HG03108 (cell line): ENCODE data around the gene CSK.
"Not testable (repeated sequence)": the region's sequence is repeated elsewhere in the genome, so short reads cannot be mapped to it uniquely, and the experiment has no call there.

Experiments used
- ATAC-seq: cut with Tn5 transposase; IDR thresholded peaks from one replicate; pipeline ENCODE4 v1.9.1; 2021; ENCODE audit warnings: moderate library complexity; ENCODE audit not compliant: unreplicated experiment

The CSK gene

DNA sequence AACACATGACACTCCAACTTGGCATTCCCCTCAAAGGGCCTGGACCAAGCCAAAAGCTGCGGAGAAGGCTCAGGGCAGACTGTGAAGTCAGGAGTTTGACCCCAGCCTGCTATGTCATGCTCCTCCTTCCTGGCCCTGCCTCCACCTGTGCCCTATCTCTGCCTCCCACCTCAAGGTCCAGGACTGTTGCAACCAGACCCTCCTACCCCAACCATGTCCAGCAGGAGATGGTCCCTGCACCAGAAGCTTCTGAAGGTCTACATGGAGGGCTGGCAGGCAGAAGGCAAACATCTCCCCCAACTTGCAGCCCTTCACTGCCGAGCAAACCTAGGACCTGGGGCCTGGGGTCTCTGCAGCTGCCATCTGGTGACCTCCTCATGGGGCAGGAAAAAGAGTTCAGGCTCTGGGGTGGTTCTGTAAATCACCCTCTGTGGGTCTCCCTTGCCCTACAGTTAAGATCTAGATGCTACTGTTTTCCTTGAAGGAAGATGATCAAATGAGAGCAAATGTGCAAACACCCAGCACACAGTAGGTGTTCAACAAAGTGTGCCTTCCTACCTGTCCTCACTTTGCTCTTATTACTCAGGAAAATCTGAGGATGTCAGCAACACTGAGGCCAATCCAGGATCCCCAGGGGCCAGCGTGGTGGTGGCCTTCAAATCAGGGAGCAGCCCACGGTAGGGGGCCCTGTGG lies 11.5 kb upstream of the CSK start:
- no peak for ATAC-seq

DNA sequence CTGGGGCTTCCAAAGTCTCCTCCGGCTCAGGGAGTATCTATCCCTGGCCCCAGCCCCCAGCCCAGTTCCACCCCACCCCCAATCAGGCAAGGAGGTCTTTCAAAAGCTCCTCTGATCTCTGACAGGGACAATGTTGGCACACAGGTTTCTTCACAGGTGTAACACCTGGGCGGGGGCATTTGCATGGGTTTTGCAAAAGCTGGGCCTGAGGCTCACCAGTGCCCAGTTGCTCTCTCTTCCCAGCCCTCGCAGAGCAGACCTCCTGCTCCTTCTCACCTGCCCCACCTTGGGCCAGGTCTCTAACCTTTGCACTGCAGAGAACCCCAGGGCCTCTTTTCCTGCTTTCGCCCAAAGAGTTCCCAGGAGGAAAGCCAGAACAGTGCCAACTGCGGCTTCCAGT lies 8.6 kb upstream of the CSK start:
- no peak for ATAC-seq

DNA sequence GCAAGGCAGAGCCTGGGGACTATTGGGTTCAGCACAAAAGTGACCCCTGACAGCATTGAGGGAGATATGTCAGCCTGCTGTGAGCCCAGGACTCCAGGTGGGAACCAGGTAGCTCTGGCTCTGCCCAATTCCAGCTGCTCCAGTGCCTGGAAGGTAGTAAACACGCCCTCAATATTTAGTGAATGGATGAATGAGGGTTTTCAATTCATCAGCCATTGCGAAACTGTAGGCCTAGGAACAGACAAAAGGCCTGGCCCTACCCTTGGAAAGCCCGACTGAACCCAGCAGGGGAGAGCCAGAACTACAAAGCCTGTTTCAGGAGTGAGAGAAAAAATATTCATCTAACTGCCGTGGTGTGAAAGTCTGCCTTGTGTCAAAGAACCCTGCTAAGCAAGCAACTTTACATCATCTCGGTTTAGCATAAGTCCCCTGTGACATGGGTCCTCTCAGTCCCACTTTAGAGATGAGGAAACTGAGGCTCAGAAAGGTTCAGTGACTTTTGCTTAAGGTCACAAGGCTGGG lies 8.1 kb upstream of the CSK start:
- ATAC-seq = no peak

DNA sequence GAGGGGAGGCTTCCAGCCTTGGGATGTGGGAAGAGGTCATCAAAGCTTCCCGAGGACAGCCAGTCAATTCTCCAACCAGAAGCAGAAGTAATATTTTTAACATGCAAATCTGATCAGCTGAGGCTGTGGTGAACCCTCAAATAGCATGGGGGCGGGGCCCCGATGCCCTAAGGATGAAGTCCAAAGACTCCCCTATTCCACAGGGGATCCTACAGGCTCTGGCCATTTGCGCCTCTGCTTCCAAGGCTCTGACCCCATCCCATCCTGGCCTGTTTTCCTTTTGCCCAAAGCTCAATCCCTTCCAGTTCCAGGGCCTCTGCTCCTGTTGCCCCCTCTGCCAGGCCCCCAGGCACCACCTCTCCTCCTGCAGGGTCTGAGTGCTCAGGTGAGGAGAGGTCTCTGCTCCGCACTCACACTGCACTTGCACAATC lies 6.7 kb upstream of the CSK start:
- no peak for ATAC-seq

DNA sequence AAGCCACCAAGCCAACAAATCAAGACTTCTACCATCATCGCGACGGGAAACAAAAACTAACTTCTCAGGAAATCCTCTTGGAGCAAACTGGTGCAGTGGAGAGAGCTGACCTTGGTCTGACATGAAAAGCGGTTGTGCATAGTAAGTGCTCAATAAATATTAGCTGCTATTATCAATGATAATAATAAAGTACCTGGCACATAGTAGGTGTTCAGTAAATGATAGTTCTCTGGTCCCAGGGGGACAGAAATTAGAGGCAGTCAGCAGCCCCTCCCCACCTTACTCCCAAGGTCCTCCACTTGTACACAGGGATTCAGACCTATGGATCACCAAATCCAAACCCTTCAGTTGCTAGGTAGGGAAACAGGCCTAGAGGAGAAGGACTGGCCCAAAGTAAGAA lies 6.0 kb upstream of the CSK start:
- no peak for ATAC-seq

DNA sequence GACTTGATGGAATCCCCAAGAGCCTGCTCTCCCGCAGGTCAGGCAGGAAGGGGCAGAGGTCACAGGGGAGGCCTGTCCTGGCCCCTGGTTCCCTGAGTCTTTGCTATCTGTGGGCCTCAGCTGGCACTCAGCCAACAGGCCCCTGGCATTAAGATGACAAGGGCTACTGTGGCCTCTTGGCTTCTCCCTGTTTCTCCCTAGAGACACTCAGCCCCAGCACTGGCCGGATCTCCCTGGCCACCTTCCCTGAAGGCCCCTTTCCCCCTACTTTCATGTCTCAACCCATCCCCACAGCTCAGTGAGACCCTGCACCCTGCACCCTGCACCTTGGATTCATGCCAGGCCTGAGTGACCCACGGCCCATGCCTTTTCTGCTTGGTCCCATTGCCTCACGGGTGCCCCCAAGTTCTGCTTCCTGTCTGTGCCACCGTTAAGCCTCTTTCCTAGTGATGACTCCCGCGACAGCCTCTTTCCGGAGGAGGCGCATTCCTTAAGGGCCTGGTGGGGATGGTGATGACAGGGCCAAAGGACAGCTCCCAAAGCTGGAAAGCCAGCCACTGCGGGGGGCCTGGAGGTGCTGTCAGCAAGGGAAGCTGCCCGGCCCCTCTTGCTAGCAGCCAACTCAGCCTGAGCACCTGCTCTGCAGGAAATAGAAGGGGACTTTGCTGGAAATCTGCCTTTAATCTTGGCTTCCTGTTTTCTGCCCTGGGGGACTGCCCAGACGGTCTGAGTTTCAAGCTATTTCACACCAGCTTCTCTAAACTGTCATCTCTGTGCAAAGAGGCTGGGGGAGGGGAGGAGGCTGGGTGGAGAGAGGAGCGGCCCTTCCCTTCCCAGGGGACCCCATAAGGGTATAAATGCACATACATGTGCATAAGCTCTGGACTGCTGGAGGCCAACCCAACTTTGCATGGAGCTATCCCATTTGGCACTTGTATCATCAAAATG lies 4.8 kb upstream of the CSK start:
- ATAC-seq = peak; percentile 35

DNA sequence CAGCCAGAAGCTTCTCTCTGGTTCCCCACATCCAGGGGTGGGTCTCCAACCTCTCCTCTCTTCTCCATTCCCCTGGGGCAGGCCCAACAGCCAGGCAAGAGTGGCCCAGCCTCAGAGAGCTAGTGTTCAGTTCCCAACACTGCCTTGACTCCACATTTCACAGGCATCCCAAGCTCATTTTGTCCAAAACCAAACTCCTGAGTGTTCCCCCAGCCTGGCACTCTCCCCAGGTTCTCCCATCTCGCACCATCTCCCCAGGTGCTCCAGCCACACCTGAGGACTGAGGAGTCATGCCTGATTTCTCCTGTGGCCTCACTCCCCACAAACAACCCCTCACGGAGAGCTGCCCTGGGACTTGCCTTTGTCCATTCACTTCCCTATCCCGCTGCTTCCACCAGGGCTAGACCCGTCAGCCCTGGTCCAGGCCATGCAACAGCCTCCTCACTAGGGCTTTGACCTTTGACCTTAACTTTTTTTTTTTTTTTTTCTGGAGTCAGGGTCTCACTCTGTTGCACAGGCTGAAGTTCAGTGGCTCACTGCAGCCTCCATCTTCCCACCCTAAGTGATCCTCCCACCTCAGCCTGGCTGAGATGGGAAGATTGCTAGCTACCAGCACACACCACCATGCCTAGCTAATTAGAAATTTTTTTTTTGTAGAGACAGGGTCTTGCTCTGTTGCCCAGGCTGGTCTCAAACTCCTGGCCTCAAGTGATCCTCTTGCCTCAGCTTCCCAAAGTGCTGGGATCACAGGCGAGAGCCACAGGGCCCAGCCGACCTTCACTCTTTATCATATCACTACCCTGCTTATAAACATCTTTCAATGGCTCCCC lies 3.9 kb upstream of the CSK start:
- ATAC-seq = peak; percentile 8

DNA sequence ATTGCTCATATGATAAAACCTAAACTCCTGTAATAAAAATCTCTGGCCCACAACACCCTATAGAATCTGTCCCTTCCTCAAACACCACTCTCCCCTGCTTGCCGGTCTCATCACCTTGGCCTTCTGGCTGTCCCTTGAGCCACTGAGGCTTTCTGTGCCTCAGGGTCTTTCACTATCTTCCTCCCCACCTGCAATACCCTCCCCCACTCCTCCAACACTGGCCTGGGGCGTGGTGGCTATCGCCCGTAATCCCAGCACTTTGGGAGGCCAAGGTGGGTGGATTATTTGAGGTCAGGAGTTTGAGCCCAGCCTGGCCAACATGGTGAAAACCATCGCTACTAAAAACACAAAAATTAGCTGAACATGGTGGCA lies 3.3 kb upstream of the CSK start:
- no peak for ATAC-seq

DNA sequence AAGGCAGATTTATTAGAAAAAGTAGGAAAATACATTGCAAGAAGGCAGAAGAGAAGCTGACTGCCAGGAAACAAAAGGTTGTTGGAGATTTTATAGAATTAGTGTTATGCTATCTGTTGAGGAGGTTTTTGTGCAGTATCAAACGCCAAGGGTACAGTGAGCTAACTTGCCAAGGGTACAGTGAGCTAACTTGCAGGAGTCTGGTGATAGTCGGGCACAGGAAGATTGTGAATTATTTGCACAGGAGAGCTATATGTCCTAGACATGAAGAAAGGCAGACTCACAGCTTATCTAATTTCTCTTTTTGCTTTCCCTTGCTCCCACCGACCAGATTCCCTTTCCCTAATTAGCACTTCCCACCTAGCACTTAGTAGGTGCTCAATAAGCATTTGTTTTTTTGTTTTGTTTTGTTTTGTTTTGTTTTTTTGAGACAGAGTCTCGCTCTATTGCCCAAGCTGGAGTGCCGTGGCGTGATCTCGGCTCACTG lies 2.7 kb upstream of the CSK start:
- no peak for ATAC-seq

DNA sequence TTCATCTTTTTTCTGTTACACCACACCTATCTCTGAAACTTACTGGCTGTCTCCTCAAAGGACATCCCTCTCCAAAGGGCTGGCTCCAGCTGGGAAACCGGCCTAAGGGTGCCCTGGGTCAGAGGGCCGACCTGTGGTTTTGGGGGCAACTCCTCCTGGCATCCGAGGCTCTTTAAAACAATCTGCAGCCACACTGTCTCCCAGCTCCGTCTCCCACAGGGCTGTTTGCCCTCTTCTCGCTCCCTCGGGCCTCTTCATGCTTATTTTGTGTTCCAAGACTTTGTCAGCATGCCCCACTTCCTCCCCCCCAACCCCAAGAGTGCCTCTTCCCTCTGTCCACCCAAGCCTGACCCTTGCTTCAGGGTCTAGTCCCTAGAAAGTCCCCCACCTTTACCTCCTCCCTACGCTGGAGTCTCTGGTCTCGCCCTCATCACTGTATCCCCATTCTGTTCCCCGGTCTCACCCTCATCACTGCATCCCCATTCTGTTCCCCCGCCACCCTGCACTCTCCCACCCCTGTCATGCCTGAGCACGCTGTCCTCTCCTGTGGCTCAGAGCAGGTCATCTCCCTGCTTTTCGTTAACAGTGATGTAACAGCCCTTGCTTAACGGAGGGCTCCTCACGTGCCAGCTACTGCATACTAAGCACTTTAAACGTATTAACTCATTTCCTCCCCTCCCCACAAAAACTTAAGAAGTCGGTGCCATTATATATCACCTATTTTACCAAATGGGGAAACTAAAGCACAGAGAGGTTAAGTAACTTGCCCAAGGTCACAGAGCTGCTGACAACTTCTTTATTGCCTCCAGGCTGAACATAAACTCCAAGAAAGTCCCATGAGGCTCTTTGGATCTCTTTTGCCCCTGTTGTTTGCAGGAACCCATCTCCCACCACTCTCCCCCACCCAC lies 1.1 kb upstream of the CSK start:
- no peak for ATAC-seq

DNA sequence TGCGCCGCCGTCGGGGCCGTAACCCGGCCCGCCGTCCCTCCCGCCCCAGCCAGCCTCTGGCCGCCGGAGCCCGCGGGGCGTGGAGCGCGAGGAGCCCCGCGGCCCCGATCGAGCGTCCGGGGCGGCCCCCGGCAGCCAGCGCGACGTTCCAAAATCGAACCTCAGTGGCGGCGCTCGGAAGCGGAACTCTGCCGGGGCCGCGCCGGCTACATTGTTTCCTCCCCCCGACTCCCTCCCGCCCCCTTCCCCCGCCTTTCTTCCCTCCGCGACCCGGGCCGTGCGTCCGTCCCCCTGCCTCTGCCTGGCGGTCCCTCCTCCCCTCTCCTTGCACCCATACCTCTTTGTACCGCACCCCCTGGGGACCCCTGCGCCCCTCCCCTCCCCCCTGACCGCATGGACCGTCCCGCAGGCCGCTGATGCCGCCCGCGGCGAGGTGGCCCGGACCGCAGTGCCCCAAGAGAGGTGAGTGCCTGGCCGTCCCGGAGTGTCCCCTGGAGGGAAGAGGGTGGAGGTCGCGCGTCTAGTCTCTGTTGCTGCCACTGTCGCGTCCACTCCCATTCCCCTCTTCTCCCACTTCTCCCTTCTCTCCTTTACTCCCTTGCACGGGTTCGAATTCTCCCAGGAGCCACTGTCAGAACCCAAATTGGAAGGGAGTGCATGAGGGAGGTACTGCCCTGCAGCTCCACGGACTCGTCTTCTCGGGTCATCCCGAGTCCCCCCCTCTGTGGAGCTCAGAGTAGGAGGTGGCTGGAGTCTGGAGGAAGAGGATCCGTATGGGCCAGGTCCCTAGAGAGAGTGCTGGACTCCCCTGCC lies 585 bp downstream of the CSK start:
- ATAC-seq = no peak

DNA sequence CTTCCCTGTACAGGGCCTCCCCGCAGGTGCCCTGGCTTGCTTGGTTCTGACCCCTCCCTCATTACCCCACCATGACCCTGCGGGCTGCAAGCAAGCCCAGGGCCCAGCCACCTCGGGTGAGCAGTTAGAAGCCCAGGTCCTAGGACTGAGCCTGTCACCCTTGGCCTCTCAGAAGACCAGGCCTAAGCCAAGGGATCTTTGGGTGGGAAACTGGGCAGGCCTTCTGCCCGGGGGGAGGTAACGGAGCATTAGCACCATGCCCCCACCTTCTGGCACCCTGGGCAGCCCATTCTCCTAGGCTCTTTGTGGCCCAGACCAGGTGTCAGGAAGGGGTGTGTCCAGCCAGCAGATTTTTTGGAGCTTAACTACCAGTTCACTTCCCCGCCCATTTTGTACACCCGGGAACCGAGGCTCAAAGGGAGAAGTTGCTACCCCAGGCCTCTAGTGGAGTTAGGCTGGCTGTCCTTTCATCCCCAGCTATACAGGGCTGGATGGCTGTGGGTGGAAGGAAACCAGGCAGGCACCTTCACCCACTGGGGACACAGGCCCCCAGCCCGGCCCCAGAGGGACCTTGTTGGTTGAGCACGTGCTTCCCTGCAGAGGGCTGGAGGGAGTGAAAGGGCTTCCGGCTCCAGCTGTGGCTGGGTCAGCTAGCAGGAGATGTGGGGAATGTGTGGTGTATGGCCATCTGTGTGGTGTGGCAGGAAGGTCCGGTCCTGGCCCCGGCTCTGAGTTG lies 1.4 kb downstream of the CSK start:
- no peak for ATAC-seq

DNA sequence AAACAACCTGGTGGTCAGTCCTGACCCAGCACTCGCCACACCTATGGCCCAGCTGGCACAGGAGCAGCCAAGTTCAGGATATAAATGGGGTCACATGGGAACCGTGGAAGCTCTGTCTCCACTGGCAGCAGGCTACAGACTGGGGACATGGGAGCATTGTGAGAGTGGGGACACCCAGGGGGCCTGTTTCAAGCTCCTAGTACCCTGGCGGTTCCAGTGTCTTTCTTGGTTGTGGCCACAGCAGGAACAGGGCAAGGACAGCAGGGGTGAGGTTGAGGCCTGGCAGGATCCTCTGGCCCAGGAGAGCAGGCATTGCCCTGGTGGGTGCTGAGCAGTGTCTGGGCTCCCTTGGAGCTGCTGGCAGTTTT lies 1.9 kb downstream of the CSK start:
- ATAC-seq = no peak

DNA sequence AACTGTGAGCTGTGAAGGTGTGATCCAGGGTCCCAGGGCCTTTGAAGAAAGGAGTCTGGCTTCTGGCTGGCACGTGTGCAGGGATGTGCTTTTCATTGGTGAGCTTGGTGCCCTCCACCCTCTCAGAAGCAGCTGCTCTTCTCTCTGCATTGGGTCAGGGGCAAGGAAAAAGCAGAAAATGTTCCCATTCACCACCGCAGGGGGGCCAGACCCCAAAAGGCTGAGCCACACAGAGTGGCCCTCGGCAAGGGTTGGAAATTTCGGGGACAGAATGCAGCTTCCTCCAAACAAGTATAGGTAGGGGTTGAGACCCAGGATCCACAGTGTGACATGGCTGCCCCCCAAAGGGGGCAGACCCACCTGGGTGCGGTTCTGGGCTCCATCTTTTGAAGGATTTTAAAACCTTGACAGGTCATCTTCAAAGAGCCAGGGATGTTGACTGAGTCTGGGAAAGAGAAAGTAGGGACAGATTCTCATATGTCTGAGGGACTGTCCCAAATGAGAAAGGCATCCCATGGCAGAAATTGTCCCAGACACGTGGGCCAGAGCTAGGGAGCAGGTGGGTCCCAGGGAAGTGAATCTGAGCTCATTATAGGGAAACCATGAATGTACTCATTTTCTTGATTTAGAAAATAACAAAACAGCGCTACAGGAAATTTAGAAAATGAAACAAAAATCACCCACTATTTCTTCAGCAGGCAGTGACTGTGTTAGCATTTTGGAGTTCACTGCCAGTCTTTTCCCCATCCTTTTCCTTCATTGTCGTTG lies 2.7 kb downstream of the CSK start:
- no peak for ATAC-seq

DNA sequence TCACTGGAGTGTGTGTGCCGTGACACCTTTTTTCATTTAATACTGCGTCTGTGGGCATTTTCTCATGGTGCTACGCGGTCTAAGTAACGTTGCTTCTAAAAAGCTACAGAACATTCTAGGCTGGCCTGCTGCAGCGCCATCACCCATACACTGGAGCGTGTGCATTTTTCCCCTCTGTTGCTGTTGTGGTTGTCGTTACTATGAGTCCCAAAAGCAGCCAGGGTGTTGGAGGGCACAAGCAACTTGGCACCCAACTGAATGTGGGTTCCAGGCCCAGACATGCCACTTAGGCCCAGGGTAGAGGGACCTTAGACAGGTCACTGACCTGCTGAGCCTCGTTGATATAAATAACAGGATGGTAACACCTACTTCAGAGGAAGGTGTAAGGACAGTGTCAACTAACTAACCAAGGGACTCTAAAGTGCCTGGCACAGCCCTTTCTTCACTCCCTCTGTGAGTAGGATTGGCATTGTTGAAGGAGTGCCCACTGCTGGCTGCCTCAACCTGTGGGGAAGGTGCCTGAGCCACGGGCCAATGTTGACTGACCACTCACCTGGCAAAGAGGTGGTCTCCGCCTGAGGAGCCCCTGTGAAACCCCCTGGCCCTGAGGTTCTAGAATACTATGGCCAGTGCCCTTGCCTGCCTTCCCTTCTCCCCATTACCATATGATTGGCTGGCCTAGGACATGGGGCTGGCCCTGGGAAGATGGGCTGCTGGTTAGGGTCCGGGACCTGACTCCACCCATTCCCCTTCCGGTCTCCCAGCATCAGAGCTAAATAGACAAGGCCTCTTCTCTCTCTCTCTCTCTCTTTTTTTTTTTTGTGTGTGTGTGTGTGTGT lies 3.5 kb downstream of the CSK start:
- no peak for ATAC-seq

DNA sequence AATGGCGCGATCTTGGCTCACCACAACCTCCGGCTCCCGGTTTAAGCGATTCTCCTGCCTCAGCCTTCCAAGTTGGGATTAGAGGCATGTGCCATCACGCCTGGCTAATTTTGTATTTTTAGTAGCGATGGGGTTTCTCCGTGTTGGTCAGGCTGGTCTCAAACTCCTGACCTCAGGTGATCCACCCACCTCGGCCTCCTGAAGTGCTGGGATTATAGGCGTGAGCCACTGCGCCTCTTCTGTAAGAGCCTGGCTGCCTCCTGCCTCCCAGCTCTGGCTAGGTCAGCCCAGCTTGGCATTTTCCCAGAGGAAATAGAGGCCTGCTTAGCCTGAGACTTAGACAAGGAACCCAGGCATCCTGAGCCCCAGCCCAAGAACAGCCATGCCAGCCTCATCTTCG lies 4.2 kb downstream of the CSK start:
- not testable (repeated sequence) for ATAC-seq
